GM21576 (cell line): ENCODE measurements around the gene DACT2.
"Not testable (repeated sequence)": the region's sequence is repeated elsewhere in the genome, so short reads cannot be mapped to it uniquely, and the experiment has no call there.

Experiments
- ATAC-seq: cut with Tn5 transposase; IDR thresholded peaks from one replicate; pipeline ENCODE4 v1.9.1; 2021; ENCODE audit warnings: mild to moderate bottlenecking, moderate library complexity; ENCODE audit not compliant: unreplicated experiment

Gene DACT2

GRCh38 chr6:168305096-168305749 is 14.4 kb downstream of the DACT2 start:
- no peak for ATAC-seq

DNA sequence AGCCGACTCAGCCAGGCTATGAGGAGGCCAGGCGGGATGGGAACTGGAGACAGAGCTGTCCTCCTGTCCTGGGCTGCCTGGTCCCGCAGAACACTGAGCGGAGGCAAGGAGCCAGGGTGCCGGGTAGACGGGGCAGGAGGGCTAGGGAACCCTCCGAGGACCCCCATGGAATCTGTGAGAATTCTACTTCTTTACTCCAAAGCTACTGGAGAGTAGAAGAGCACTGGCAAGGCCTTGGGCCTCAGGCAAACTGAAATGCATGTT is 14.9 kb downstream of the DACT2 start:
- no peak for ATAC-seq

DNA sequence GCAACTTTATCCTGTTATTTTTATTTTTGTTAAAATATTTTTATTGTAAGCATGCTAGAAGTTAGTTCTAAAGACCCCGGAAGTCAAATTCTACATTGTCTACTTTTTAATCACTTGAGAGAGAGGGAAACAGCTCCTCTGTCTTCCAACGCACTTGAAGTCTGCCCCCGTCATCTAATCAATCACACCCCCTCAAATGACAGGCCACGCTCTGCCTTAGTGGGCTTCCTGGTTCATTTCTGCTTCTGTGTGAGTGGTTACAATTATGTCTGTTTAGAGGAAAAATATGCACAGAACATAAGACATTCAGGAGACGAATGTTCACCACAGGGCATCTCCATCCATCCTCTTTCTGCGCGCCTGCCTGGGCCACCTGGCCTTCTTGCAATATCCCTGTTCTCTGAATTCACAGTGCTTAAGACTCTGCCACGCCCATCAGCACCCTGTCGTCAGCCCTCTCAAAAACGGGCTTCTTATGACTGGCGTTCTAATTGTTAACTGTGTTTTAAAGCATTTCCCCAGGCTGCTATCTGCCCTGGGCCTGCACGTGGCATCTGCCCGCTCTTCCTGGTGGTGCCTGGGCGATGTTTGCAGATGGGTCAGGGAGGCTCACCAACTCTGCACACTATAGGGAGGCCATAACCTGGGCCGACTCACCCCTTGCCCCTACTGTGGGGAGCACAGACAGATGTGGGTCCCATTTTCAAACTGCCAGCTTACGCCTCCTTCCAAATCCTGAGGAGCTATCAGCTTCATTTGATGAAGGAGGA is 15.4 kb downstream of the DACT2 start:
- ATAC-seq = no peak

GRCh38 chr6:168302534-168302933 is 17.0 kb downstream of the DACT2 start:
- no peak for ATAC-seq

- ATAC-seq = no peak
These were observed 17.8 kb downstream of the DACT2 start for GRCh38 chr6:168301648-168302398.

GRCh38 chr6:168300975-168301647 is 18.5 kb downstream of the DACT2 start:
- no peak for ATAC-seq

DNA sequence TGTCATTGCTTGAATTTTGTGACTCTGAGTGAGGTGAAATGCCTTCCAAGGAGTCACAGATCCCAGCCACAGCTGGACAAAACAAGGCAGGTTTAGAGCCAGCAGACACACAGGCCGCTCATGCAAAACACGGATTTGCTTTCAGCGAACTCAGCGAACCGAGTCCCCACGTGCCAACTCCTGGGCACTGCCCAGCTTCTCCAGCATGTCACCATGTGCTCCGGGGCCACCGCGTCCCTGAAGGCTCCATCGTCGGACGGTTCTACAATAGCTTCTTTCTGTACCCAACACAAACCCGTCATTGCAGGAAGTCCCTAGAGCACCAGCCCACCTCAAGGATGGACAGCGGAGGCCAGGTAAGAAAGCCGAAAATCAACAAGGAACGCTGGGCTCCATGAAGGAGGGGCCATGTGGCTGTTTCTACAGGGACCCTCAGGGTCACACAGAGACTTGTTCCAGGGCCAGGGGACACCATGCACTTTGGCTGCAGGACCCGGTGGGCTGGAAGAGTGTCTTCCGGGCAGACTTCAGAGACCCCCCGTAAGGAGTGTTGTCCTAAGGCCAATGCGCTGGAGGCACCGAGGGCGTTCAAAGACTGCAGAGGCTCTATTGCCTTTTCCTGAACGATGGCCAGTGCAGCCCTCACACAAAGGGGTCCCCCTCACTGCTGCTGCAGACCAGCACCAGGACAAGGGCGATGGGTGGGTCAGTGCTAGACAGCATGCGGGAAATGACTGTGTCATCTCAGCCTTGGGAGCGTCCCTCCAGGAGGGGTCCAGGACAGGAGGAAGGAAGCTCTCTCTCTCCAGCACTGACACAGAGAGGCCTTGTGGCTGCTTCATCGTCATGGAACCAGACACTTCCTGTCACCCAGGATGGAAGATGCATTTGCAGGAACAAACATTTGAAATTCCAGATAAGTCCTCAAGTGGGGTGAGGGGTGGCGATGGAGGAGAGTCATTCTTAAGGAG is 19.8 kb downstream of the DACT2 start:
- no peak for ATAC-seq

GRCh38 chr6:168297643-168298042 is 21.9 kb downstream of the DACT2 start:
- ATAC-seq = no peak

GRCh38 chr6:168294901-168295300 is 24.7 kb downstream of the DACT2 start:
- no peak for ATAC-seq

DNA sequence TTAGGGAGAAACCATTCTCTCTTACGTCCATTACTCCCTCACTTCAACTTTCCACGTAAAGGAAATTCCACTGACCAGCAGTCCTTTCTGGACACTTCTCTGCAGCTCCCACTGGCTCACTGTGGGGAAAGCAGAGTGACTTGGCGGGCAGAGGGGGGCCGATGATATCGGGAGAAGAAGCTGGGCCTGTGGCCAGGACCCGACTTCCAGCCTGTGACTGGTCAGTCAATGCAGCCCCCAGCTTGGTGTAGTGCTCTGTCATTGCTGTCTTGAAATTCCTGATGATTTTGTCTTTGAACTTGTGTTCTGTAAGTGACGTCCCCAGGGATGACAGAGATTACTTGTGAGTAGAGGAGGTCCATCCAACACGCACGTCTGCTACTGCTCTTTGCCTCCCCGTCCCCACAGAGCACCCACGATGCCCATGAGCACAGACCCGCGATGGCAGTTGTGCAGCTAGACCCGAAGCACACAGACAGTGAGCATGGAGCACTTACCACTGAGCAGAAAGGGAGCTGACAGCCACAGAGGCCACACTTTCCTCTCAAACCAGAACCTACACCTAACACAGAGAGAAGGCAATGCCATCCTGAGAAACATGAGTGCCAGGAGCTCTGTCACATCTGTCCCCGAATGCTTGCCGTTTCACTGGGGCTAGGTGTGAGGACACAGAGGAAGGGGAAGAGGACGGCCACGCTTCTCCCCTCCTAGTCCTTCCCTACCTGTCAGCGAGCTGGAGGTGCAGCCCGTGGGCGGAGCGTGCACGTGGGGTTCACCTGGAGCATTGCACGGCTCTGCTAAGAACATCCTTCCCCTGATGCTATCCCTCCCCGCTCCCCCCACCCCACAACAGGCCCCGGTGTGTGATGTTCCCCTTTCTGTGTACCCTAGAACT is 25.7 kb downstream of the DACT2 start:
- ATAC-seq = no peak

- ATAC-seq = no peak
These were observed 26.8 kb downstream of the DACT2 start for GRCh38 chr6:168292826-168293225.

DNA sequence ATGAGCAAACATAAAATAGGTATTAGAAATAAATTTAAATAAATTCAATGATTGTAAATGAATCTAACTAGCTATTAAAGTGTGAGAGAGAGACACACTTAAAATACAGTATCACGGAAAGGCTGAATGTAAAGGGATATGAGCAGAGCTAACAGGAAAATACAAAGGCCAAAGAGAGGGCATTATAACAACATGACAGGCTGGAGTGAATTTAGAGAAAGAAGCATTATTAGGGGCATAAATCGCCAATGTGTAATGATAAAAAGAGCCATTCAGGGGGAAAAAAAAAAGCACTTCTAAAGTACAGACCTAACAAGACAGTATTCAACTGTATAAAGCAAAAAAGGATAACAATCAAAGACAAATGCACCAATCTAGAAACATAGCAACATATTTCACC is 28.1 kb downstream of the DACT2 start:
- ATAC-seq = no peak

DNA sequence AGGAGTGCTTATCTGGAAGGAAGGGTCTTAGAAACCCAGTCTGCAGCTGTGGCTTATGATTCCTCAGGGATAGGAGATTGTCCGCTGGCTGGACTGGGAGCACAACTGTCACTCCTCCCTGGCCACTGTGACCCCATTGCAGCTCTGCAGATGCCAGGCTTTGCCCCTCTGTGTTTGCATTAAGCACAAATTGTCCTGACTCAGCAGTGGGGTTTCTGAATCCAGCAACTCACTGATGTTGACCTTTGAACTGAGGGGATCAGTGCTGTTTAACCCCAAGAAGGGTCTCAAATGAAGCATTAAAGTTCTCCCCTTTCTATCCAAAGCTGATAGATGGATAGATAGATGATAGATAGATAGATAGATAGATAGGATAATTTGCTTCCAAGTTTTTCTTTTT is 29.5 kb downstream of the DACT2 start:
- no peak for ATAC-seq

- no peak for ATAC-seq
These were observed 30.0 kb downstream of the DACT2 start for GRCh38 chr6:168289571-168289962.

GRCh38 chr6:168288781-168289570 is 30.6 kb downstream of the DACT2 start:
- no peak for ATAC-seq

- ATAC-seq = not testable (repeated sequence)
These were observed 32.1 kb downstream of the DACT2 start for GRCh38 chr6:168287460-168287859.

DNA sequence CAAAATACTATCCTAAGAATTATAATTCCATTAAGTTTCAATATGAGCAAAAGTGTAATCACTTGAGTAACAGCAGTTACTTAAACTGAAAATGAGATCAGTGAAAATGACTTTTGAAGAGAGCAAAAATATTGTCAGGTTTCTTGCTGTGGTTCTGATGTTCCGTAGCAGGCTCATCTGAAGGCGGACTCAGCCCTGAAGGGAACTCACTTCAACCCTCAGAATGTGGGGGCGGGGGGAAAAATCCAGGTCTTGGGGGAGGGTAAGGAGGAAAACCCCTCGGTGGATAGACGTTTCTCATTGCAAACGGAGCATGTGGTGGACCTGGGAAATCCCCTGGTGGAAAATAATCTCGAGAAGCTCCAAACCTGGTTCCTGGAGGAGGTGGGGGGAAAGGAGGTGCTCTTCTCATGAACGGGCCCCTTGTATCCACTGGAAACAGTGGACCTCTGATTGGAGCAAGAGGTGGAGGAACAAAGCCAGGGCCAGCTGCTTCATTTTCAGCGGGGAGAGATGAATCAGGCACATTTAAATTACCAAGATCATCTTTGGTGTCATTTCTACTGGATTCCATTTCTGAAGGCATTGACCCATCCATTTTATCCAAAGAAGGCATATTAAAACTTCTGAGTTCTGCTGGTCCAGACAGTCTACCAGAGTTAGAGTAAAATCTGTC is 32.7 kb downstream of the DACT2 start:
- ATAC-seq = not testable (repeated sequence)

DNA sequence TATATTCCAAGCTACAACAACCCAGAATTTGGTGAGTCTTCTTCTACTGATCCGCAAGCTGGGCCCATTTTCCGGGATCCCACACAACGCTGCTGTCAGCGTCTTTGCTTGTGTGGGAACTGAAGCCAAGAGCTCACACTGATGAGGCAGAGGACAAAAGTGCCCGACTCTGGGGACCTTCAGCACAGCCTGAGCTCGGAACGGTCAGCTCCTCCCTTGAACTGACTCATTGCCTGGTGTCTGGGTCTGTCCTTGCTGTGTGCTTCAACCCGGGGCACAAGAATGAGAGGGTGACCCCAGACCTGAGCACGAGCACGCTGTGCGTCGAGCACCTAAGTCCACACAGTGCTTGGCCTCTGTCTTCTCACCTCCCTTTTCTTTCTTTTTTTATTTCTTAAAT is 33.5 kb downstream of the DACT2 start:
- no peak for ATAC-seq
